ENCODE data around the gene FBL.

Gene FBL

GRCh38 chr19:39871886-39872866 is 26.0 kb upstream of the FBL start:
- no peak for TF ChIP-seq CTCF (IDR thresholded peaks at IDR 0.05; ENCODE audit: low read depth, low read length)
- DNase-seq (ENCODE audit: extremely low read depth, low read depth), result no peak

GRCh38 chr19:39871362-39871761 is 25.2 kb upstream of the FBL start:
- no peak for TF ChIP-seq CTCF (IDR thresholded peaks at IDR 0.05; ENCODE audit: low read depth, low read length)
- DNase-seq (ENCODE audit: extremely low read depth, low read depth), result no peak

GRCh38 chr19:39870171-39870971 is 24.2 kb upstream of the FBL start:
- DNase-seq (ENCODE audit: extremely low read depth, low read depth), result no peak

GRCh38 chr19:39867952-39868351 is 21.8 kb upstream of the FBL start:
- no peak for TF ChIP-seq CTCF (IDR thresholded peaks at IDR 0.05; ENCODE audit: low read depth, low read length)
- DNase-seq (ENCODE audit: extremely low read depth, low read depth), result no peak

More at GRCh38 chr19:39870171-39870971, 24.2 kb upstream of the FBL start:
- no peak for TF ChIP-seq CTCF (IDR thresholded peaks at IDR 0.05; ENCODE audit: low read depth, low read length)

- TF ChIP-seq CTCF (IDR thresholded peaks at IDR 0.05; ENCODE audit: low read depth, low read length), result no peak
- no peak for DNase-seq (ENCODE audit: extremely low read depth, low read depth)
Measured at GRCh38 chr19:39867133-39867532, 21.0 kb upstream of the FBL start.

- TF ChIP-seq CTCF (IDR thresholded peaks at IDR 0.05; ENCODE audit: low read depth, low read length), result no peak
- no peak for DNase-seq (ENCODE audit: extremely low read depth, low read depth)
Measured at GRCh38 chr19:39865953-39866352, 19.8 kb upstream of the FBL start.

GRCh38 chr19:39865186-39865585 is 19.0 kb upstream of the FBL start:
- no peak for TF ChIP-seq CTCF (IDR thresholded peaks at IDR 0.05; ENCODE audit: low read depth, low read length)
- DNase-seq (ENCODE audit: extremely low read depth, low read depth), result no peak

All from AG09319 (cell line).